DMS153 (cell line): ENCODE data around the gene ALKBH5.
A peak's percentile ranks its signal among the peaks of the same experiment; 100 is the strongest.

Experiments
- DNase-seq: peaks from one replicate; lab custom pipeline; 2025; lab: John Stamatoyannopoulos, UW

ALKBH5 gene

GRCh38 chr17:18158022-18158600 is 25.5 kb upstream of the ALKBH5 start:
- DNase-seq: peak; percentile 52

GRCh38 chr17:18159551-18160120 is 24.0 kb upstream of the ALKBH5 start:
- no peak for DNase-seq

- no peak for DNase-seq
These were observed 23.3 kb upstream of the ALKBH5 start for GRCh38 chr17:18160128-18160856.

GRCh38 chr17:18161207-18162145 is 22.2 kb upstream of the ALKBH5 start:
- no peak for DNase-seq

GRCh38 chr17:18163547-18163946 is 20.1 kb upstream of the ALKBH5 start:
- DNase-seq: no peak

- DNase-seq: no peak
These were observed 16.7 kb upstream of the ALKBH5 start for GRCh38 chr17:18166894-18167293.

- no peak for DNase-seq
These were observed 16.2 kb upstream of the ALKBH5 start for GRCh38 chr17:18167421-18167820.

- no peak for DNase-seq
These were observed 10.9 kb upstream of the ALKBH5 start for GRCh38 chr17:18172531-18173278.

- DNase-seq: no peak
These were observed 9.9 kb upstream of the ALKBH5 start for GRCh38 chr17:18173740-18174139.

- DNase-seq: no peak
These were observed 7.5 kb upstream of the ALKBH5 start for GRCh38 chr17:18176176-18176575.

GRCh38 chr17:18177133-18177532 is 6.5 kb upstream of the ALKBH5 start:
- no peak for DNase-seq

- DNase-seq: no peak
These were observed 5.9 kb upstream of the ALKBH5 start for GRCh38 chr17:18177722-18178121.

GRCh38 chr17:18179196-18179595 is 4.4 kb upstream of the ALKBH5 start:
- no peak for DNase-seq

- DNase-seq: no peak
These were observed 3.8 kb upstream of the ALKBH5 start for GRCh38 chr17:18179804-18180203.

GRCh38 chr17:18181358-18181757 is 2.3 kb upstream of the ALKBH5 start:
- DNase-seq: no peak

- no peak for DNase-seq
These were observed 1.3 kb upstream of the ALKBH5 start for GRCh38 chr17:18182110-18182977.

- no peak for DNase-seq
These were observed 672 bp upstream of the ALKBH5 start for GRCh38 chr17:18182978-18183333.

- no peak for DNase-seq
These were observed 759 bp downstream of the ALKBH5 start for GRCh38 chr17:18184143-18185031.

- no peak for DNase-seq
These were observed 1.8 kb downstream of the ALKBH5 start for GRCh38 chr17:18185391-18185790.
